CD4-positive, alpha-beta T cell treated with Interleukin-1 beta for 1 hour (primary cell): ENCODE results near the gene ZNF438.
"Not testable (repeated sequence)": the region's sequence is repeated elsewhere in the genome, so short reads cannot be mapped to it uniquely, and the experiment has no call there.

Source experiments
- DNase-seq, 2 donors: peaks; one replicate each; pipeline ENCODE4 v3.0.0-alpha.2; 2020 to 2022

The ZNF438 gene

GRCh38 chr10:30929311-30929729, 102.3 kb downstream of the ZNF438 start:
- DNase-seq: not testable (repeated sequence)

GRCh38 chr10:30928742-30929141, 102.9 kb downstream of the ZNF438 start:
- no peak for DNase-seq

- no peak for DNase-seq
Measured at GRCh38 chr10:30918651-30919050, 113.0 kb downstream of the ZNF438 start.

GRCh38 chr10:30917789-30918188, 113.9 kb downstream of the ZNF438 start:
- DNase-seq: no peak

- no peak for DNase-seq
Measured at GRCh38 chr10:30917067-30917466, 114.6 kb downstream of the ZNF438 start.

GRCh38 chr10:30915146-30915545, 116.5 kb downstream of the ZNF438 start:
- DNase-seq: no peak

GRCh38 chr10:30911303-30911863, 120.3 kb downstream of the ZNF438 start:
- DNase-seq: no peak

GRCh38 chr10:30903397-30904138, 128.1 kb downstream of the ZNF438 start:
- no peak for DNase-seq

- no peak for DNase-seq
Measured at GRCh38 chr10:30902621-30903396, 128.9 kb downstream of the ZNF438 start.

- DNase-seq: not testable (repeated sequence)
Measured at GRCh38 chr10:30901487-30901886, 130.2 kb downstream of the ZNF438 start.

- no peak for DNase-seq
Measured at GRCh38 chr10:30898964-30899363, 132.7 kb downstream of the ZNF438 start.

- no peak for DNase-seq
Measured at GRCh38 chr10:30897547-30897946, 134.1 kb downstream of the ZNF438 start.

GRCh38 chr10:30897048-30897447, 134.6 kb downstream of the ZNF438 start:
- DNase-seq: no peak

GRCh38 chr10:30894221-30894620, 137.4 kb downstream of the ZNF438 start:
- no peak for DNase-seq

- DNase-seq: no peak
Measured at GRCh38 chr10:30893208-30893607, 138.5 kb downstream of the ZNF438 start.

GRCh38 chr10:30887839-30888238, 143.8 kb downstream of the ZNF438 start:
- DNase-seq: no peak

GRCh38 chr10:30885423-30885822, 146.2 kb downstream of the ZNF438 start:
- no peak for DNase-seq

GRCh38 chr10:30883751-30884150, 147.9 kb downstream of the ZNF438 start:
- DNase-seq: no peak

- no peak for DNase-seq
Measured at GRCh38 chr10:30883116-30883515, 148.5 kb downstream of the ZNF438 start.

GRCh38 chr10:30882281-30882680, 149.4 kb downstream of the ZNF438 start:
- DNase-seq: no peak

- no peak for DNase-seq
Measured at GRCh38 chr10:30878920-30879319, 152.7 kb downstream of the ZNF438 start.

- DNase-seq: no peak
Measured at GRCh38 chr10:30877111-30877510, 154.6 kb downstream of the ZNF438 start.

- no peak for DNase-seq
Measured at GRCh38 chr10:30873411-30873810, 158.3 kb downstream of the ZNF438 start.

GRCh38 chr10:30870896-30871295, 160.8 kb downstream of the ZNF438 start:
- no peak for DNase-seq
